ENCODE measurements around the gene CACNG4. TPM values are rescaled to one million over a fixed set of nuclear protein-coding genes. Genes with fewer than 3 reads are reported as not detected.

CACNG4 gene
- total RNA-seq, 1 experiment from 2014 or later: not detected

GRCh38 chr17:66975614-66976378 is 11.3 kb downstream of the CACNG4 start:
- intact Hi-C loops (cut with micrococcal nuclease): loop anchor here (1.0 to 2.0 kb wide), 4 partner anchors 60 to 261 kb away; no protein-coding TSS in a partner anchor
- POLR2A ChIA-PET: interaction anchor here (1.1 kb wide), 1 partner anchor 61 kb away, joined by 4 read pairs; no protein-coding TSS in a partner anchor
- no TSS peak for BruUV-seq (replicated peaks)

DNA sequence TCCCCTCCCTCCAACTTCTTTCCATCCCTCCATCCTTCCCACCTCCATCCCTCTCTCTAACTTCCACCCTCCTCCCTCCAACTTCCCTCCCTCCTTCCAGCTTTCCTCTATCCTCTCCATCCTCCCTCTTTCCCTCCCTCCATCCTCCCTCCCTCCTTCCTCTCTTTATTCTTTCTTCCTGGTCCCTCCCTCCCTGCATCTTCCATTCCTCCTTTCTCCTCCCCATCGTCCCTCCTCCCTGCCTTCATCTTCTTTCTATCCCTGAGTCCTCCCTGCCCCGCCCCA is 11.8 kb downstream of the CACNG4 start:
- H2AFZ ChIP-seq (ENCODE audit: low read depth, low read length, poor library complexity, severe bottlenecking): no peak overlapping the region
- no peak for TF ChIP-seq REST (IDR thresholded peaks at IDR 0.05; ENCODE audit: low read depth)
- TF ChIP-seq POLR2A (IDR thresholded peaks at IDR 0.05; ENCODE audit: borderline replicate concordance, extremely low read depth, insufficient read depth, insufficient read length): no peak
- TF ChIP-seq CEBPB (IDR thresholded peaks at IDR 0.05; ENCODE audit: low read depth): no peak
- TF ChIP-seq FOSL1 (IDR thresholded peaks at IDR 0.05; ENCODE audit: low read depth): no peak
- TF ChIP-seq ZBTB33 (IDR thresholded peaks at IDR 0.05; ENCODE audit: extremely low read depth, insufficient replicate concordance, low read length): no peak
- CTCF ChIA-PET: interaction anchor here (1.2 kb wide), 1 partner anchor 61 kb away, joined by 4 read pairs; no protein-coding TSS in a partner anchor
- no peak overlapping the region for H3K4me3 ChIP-seq (replicated peaks in 1 of 2; ENCODE audit: low read depth in 1 of 2, low read length in 2 of 2)
- BruUV-seq (replicated peaks): no TSS peak
- no peaks in the 10 kb centered on the region for H4K20me1 ChIP-seq (ENCODE audit: insufficient read depth)
- no peaks in the 10 kb centered on the region for H3K27me3 ChIP-seq (ENCODE audit: insufficient read depth, low read length)
- intact Hi-C loops (cut with micrococcal nuclease): no loop called here
- no peak overlapping the region for H3K27ac ChIP-seq (ENCODE audit: low read depth, low read length)
- no peaks in the 10 kb centered on the region for H3K9me3 ChIP-seq (ENCODE audit: control insufficient read depth in 1 of 2, insufficient read depth in 1 of 2, low read depth in 1 of 2, low read length in 2 of 2)
- H3K36me3 ChIP-seq (ENCODE audit: control insufficient read depth in 1 of 2, insufficient read depth in 2 of 2, low read length in 2 of 2): no peaks in the 10 kb centered on the region
- no peak overlapping the region for H3K9ac ChIP-seq (ENCODE audit: low read length)
- no peak for DNase-seq (ENCODE audit: low read depth, low spot score)
- POLR2A ChIA-PET: no interaction called here
- RAD21 ChIA-PET (ENCODE audit: low non-redundant PET in 1 of 2, low total read pairs in 2 of 2, uncharacterized antibody in 2 of 2, unreplicated experiment in 2 of 2): interaction anchor here in 1 of 2 experiments (2.9 kb wide), 1 partner anchor 60 kb away, joined by 38 read pairs; no protein-coding TSS in a partner anchor
- no peak overlapping the region for H3K4me2 ChIP-seq (ENCODE audit: low read length)
- H3K9me2 ChIP-seq (ENCODE audit: insufficient read depth): no peaks in the 10 kb centered on the region
- H3K4me1 ChIP-seq (ENCODE audit: control insufficient read depth in 1 of 2, insufficient read depth in 2 of 2, low read length in 2 of 2): peaks cover 11 to 22% of the 10 kb centered on the region in 2 experiments; a peak in 2 of 4 replicates
- no peak for ATAC-seq
- H3K79me2 ChIP-seq (ENCODE audit: insufficient read depth, low read length): no peaks in the 10 kb centered on the region

More at GRCh38 chr17:66975614-66976378, 11.3 kb downstream of the CACNG4 start:
- H3K4me1 ChIP-seq (ENCODE audit: control insufficient read depth in 1 of 2, insufficient read depth in 2 of 2, low read length in 2 of 2): peaks cover 10 to 16% of the 10 kb centered on the region in 2 experiments; a peak in 2 of 4 replicates
- no peak overlapping the region for H3K9ac ChIP-seq (ENCODE audit: low read length)
- H3K27ac ChIP-seq (ENCODE audit: low read depth, low read length): no peak overlapping the region
- H3K36me3 ChIP-seq (ENCODE audit: control insufficient read depth in 1 of 2, insufficient read depth in 2 of 2, low read length in 2 of 2): no peaks in the 10 kb centered on the region
- no peaks in the 10 kb centered on the region for H3K9me3 ChIP-seq (ENCODE audit: control insufficient read depth in 1 of 2, insufficient read depth in 1 of 2, low read depth in 1 of 2, low read length in 2 of 2)
- no peak overlapping the region for H3K4me2 ChIP-seq (ENCODE audit: low read length)
- H3K79me2 ChIP-seq (ENCODE audit: insufficient read depth, low read length): no peaks in the 10 kb centered on the region
- TF ChIP-seq ZFX (IDR thresholded peaks at IDR 0.05): no peak
- peak; percentile 98 for TF ChIP-seq RAD21 (IDR thresholded peaks at IDR 0.05; ENCODE audit: low read depth)
- TF ChIP-seq, protein P1, sequence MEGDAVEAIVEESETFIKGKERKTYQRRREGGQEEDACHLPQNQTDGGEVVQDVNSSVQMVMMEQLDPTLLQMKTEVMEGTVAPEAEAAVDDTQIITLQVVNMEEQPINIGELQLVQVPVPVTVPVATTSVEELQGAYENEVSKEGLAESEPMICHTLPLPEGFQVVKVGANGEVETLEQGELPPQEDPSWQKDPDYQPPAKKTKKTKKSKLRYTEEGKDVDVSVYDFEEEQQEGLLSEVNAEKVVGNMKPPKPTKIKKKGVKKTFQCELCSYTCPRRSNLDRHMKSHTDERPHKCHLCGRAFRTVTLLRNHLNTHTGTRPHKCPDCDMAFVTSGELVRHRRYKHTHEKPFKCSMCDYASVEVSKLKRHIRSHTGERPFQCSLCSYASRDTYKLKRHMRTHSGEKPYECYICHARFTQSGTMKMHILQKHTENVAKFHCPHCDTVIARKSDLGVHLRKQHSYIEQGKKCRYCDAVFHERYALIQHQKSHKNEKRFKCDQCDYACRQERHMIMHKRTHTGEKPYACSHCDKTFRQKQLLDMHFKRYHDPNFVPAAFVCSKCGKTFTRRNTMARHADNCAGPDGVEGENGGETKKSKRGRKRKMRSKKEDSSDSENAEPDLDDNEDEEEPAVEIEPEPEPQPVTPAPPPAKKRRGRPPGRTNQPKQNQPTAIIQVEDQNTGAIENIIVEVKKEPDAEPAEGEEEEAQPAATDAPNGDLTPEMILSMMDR (IDR thresholded peaks at IDR 0.05 in 2 of 3, conservative IDR thresholded peaks at IDR 0.05 in 1 of 3; ENCODE audit: borderline replicate concordance in 1 of 3, insufficient read depth in 1 of 3, low read depth in 2 of 3, low read length in 2 of 3): peak; percentile 71 to 92 (median 86)
- H4K20me1 ChIP-seq (ENCODE audit: insufficient read depth): no peaks in the 10 kb centered on the region
- RAD21 ChIA-PET (ENCODE audit: low non-redundant PET in 1 of 2, low total read pairs in 2 of 2, uncharacterized antibody in 2 of 2, unreplicated experiment in 2 of 2): interaction anchor here (0.9 to 2.9 kb wide), 9 partner anchors 17 to 248 kb away, joined by 3 to 38 read pairs (median 4); no protein-coding TSS in a partner anchor
- H3K9me2 ChIP-seq (ENCODE audit: insufficient read depth): no peaks in the 10 kb centered on the region
- CTCF ChIA-PET: interaction anchor here (0.7 to 2.8 kb wide), 16 partner anchors 9 to 299 kb away, joined by 3 to 53 read pairs (median 6); no protein-coding TSS in a partner anchor
- H3K4me3 ChIP-seq (replicated peaks in 1 of 2; ENCODE audit: low read depth in 1 of 2, low read length in 2 of 2): no peak overlapping the region
- DNase-seq (ENCODE audit: low read depth, low spot score): peak; percentile 48
- H2AFZ ChIP-seq (ENCODE audit: low read depth, low read length, poor library complexity, severe bottlenecking): no peak overlapping the region
- H3K27me3 ChIP-seq (ENCODE audit: insufficient read depth, low read length): no peaks in the 10 kb centered on the region
- ATAC-seq: peak; percentile 94

All from HCT116 (cell line).